GM19452 (cell line): Measurements from ENCODE around the gene SHMT2.

Experiments
- ATAC-seq: cut with Tn5 transposase; IDR thresholded peaks from one replicate; pipeline ENCODE4 v1.9.1; 2021; ENCODE audit not compliant: unreplicated experiment

Gene SHMT2

DNA sequence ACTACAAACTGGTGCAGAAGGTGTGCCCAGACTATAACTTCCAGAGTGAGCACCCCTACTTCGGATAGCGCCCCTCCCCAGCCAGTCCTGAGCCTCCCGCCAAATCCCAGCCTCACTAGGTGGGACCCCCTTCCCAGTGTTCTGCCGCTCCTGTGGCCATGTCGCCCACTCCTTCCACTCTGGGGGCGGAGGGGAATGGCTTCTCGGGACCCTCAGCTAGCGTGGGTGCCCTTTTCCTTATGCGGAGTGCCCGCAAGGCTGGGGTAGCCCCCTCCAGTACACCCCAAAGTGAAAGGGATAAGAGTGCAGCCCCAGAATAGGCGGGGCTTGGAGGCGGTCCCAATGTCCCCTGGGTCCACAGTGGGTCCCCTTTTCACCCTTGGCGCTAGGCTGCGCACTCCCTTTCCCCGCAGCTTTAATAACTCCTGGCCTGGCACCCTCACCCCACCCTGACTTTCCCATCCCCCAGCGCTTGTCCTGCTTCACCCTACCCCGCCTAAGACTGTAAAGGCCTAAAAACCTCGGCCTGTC is 3.8 kb upstream of the SHMT2 start:
- ATAC-seq: no peak

DNA sequence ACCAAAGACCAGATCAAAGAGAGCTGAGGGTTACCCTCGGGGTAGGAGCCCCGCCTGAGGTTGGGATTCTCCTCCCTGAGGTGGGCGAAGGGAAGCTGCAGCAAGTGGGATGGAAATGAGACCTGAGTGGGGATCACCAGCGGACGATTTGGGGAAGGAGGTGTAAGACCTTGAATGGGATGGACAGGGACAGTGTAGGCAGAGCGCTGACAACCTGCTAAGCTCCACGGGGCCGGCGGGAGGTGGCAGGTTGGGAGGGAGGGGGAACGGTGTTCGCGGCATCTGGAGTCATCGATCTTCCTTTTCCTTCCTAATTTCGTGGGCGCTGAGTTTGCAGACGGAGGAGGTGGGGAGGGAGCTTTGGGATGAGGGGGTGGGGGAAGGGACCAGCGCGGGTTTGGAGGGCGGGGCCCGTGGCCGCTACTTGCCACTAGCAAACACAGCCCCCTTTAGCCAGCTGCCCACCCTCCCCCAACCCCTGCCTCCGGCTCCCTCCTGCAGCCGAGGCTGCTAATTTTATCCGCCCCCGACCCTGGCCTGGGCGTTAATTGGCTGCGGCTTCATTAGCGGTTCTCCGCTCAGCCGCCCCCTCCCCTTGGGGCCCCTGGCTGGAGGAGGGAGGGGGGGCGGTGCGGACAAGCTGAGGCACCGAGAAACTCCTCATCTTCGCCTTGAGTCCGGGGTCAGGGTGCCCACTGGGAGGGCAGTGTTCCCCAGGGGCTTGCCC is 2.8 kb upstream of the SHMT2 start:
- ATAC-seq: no peak

DNA sequence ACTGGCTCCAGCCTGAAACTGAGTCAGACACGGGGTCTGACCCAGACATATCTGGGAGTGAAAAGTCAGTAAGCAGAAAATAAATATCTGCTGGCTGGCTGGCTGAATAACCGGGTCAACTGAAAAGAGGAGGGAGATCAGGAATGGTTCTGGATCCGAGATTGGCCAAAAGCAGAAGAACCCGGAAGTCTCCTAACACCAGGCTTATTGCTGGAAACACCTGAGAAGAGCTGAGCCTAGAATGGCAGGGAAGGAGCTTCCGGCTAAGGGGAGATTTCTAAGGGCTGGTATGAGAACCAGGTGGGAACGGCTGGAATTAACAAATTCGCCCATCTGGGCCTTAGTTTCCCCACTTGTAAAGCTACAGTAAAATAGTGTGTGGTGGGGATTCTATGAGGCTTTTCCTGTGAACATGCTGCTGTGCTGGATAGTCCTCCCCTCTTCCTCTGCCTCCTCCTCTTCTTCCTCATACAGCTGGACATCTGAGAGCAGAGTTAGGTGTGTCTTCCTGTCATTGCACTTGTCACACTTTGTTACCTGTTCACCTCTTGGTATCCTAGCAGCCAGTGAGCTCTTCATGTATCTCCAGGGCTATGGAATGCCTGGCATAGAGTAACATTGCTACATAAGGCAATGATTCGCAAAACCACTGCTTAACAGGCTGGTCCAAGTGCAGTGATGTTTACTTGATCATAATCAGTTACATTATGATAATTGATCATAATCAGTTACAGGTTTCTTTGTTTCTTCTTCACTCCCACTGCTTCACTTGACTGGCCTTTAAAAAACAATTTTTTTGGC is 2.0 kb upstream of the SHMT2 start:
- no peak for ATAC-seq

DNA sequence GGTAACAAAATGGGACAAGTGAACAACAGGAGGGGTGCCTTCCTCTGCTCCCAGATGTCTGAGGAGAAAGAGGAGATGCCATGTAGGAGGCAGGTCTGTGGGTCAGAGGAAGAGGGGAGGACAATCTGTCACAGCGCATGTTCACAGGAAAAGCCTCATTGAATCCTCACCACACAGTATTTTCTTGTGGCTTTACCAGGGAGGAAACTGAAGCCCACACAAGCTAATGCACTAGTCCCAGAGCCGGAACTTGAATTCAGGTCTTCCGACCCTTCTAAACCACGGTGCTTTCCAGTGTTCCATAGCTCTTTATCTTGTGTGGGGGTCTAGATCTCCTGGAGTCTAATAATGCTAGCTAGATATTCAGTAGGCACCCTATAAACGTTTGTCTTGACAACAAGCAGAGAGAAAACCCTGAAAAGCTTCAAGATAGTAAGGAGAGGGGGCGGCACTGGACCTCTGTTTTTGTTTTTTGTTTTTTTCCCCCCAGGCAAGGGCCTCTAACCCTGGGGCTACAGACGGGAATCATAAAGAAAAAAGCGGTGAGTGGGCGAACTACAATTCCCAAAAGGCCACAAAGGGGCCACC is 371 bp upstream of the SHMT2 start:
- peak; percentile 5 for ATAC-seq

DNA sequence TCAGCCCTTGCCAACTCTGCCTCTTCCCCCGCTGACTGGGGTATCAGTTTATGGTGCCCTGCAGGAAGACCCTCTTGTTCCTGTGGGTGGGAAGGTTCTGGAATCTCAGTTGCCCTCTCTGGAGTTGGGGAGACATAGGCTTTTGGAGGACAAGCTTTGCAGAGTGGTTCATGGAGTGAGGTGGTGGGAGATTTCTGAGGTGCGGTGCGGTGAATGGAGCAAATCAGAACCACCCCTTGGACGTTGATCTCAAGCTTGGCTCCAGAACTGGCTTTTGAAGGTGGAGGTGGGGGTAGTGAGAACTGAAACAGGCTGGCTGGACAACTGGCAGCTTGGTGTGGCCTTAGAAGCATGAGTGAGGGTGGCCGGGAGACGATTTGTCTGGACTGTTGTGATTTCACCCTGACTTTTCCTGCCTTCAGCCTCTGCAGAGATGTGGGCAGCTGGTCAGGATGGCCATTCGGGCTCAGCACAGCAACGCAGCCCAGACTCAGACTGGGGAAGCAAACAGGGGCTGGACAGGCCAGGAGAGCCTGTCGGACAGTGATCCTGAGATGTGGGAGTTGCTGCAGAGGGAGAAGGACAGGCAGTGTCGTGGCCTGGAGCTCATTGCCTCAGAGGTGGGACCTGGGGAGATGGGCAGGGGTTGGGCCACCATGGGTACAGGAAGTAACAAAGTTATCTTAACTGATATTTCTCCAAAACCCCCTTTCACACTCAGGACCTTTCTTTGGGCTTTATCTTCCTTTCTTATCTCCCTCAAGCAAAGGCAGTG is 1.1 kb downstream of the SHMT2 start:
- no peak for ATAC-seq

DNA sequence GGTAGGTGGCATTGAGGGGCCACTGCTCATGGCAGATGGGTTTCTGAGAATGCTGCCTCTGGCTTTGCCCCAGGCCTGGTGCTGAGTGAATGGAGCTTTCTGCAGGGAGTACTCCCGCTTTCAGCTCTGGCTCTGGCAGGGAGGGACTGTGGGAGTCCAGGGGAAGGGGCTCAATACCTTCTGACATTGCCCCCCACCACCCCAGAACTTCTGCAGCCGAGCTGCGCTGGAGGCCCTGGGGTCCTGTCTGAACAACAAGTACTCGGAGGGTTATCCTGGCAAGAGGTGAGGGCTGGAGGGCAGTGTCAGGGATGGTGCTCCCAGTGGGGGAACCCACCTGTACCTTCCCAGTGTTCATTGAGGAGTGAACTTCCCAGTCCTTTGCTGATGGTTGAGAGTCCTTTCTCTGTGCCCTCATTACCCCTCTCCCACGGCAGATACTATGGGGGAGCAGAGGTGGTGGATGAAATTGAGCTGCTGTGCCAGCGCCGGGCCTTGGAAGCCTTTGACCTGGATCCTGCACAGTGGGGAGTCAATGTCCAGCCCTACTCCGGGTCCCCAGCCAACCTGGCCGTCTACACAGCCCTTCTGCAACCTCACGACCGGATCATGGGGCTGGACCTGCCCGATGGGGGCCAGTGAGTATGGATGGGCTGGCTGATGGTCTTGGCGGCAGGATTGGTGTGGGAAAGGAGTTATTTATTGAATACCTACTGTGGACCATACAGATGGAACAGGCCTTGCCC is 1.9 kb downstream of the SHMT2 start:
- no peak for ATAC-seq

DNA sequence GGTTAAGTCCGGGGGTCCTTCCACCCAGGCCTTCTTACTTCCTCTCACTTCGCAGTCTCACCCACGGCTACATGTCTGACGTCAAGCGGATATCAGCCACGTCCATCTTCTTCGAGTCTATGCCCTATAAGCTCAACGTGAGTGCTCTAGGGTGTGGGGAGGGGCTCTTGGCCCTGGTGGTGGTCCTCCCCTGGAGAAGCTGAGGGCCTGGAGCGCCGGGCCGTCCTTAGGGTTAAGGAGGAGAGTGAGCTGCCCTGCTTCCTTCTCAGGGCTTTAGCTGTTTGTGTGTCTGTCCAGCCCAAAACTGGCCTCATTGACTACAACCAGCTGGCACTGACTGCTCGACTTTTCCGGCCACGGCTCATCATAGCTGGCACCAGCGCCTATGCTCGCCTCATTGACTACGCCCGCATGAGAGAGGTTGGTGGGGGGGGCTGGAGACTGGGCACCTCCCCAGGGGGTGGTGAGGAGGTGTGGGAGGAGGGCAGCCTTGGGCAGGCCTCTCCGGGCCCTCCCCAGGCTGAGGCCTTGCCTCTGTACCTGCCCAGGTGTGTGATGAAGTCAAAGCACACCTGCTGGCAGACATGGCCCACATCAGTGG is 2.7 kb downstream of the SHMT2 start:
- no peak for ATAC-seq

DNA sequence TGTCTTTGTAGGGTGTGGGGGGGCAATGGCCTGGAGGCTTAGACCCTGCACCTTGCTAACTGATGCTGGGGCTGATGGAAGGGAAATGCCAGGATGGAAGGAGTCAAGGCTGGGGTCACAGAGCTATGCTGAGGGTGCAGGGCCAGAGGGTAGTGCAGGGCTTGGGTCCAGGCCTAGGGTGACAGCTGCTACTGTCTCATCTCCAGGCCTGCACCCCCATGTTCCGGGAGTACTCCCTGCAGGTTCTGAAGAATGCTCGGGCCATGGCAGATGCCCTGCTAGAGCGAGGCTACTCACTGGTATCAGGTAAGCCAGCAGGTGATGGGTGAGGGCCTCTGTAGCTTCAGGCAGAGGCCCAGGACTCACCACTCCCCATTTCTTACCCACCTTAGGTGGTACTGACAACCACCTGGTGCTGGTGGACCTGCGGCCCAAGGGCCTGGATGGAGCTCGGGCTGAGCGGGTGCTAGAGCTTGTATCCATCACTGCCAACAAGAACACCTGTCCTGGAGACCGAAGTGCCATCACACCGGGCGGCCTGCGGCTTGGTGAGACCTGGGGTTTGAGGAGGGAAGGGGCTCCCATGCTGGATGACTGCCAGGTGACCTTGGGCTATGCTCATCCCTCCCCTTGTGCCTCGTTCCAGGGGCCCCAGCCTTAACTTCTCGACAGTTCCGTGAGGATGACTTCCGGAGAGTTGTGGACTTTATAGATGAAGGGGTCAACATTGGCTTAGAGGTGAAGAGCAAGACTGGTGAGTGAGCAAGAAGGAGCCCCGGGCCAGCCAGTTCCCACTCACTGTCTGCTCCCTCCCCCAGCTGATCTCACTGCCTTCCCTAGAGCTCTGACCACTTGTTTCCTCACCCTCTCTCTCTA is 4.1 kb downstream of the SHMT2 start:
- ATAC-seq: no peak

DNA sequence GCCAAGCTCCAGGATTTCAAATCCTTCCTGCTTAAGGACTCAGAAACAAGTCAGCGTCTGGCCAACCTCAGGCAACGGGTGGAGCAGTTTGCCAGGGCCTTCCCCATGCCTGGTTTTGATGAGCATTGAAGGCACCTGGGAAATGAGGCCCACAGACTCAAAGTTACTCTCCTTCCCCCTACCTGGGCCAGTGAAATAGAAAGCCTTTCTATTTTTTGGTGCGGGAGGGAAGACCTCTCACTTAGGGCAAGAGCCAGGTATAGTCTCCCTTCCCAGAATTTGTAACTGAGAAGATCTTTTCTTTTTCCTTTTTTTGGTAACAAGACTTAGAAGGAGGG is 4.7 kb downstream of the SHMT2 start:
- no peak for ATAC-seq

DNA sequence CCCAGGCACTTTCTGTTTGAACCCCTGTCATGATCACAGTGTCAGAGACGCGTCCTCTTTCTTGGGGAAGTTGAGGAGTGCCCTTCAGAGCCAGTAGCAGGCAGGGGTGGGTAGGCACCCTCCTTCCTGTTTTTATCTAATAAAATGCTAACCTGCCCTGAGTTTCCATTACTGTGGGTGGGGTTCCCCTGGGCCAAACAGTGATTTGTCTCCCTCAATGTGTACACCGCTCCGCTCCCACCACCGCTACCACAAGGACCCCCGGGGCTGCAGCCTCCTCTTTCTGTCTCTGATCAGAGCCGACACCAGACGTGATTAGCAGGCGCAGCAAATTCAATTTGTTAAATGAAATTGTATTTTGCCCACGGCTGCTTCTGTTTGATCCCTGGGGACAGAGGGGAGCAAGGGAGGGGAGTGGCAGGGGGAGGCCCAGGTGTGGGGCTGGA is 5.1 kb downstream of the SHMT2 start:
- ATAC-seq: no peak

DNA sequence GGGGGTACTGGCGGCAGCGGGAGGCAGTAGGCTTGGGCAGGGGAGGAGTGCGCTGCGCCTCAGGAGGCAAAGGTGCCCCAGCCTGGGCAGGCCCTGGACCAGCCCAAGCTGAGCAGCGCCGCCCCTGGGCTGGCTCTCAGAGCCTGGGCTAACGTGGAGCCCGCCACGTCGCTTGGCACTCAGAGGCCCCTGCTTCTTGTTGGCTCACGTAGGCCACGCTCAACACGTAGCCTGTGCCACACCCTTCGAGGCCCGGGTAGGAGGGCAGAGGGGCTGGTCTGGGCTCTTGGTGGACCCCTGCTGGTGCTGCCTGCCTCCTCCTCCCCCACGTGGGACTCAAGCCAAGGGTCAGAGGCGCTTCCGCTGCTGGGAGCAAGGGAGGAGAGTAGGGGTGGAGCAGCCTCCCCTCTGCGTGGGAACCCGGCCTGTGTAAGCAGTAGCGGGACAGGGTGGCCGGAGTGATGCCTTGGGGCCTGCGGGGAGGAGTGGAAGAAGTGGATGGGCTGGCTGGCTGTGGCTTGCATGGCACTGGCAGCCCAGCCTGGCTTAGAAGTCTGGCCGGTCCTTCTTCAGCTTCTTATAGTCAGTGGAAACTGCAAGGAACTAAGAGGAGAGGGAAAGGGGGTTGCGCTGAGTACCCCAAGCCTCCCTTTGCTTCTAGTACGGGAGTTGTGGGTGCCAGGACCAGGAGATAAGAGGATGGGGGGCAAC is 5.7 kb downstream of the SHMT2 start:
- ATAC-seq: no peak

DNA sequence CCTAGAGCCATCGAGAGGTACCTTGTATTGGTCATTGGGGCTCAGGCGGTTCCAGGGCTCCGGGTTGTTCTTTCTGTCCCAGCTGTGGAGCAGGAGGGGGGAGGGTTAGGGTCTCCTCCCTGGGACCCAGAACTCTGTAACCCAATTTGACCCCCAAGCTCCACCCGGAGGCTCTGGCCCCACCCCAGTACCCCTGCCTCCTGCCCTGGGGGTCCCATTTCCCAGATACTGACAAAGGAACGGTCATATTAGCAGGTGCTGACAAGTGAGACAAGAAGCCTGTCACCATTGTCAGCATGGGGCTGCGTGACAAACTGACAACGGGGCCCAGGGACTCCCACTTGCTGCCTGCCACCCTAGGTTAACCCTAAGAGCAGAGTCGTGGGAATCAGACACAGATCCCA is 6.2 kb downstream of the SHMT2 start:
- no peak for ATAC-seq

DNA sequence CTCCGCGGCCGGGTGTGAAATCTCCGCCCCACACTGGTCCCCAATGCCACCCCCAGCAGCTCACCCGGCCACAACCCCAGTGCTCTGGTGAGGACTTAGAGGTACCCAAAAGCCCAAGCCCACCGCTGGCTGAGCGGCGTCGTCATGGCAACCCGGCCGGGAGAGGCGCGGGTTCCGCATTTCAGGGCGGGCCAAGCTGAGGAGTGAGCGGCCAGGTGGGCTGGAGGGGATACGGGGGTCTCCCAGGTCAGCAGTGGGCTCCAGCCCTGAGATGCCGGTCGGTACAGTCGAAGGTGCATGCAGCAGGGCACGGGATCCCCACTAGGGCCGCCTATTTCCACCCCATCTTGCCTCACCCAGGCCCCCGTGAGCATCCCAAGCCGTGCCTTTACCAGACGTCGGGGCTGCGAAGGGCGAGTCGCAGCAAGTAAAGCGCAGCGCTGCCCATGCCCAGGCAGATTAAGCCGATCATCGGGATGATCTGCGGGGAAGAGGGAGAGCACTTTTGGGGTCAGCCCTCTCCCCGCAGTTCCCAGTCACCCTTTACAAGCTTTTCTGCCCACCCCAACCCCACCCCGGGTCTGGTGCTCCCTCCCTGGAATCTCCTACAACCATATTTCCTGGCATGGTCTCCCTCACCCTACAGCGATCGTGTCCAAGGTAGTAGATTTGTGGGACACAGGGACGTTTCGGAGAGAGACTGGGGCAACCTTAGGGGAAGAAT is 6.9 kb downstream of the SHMT2 start:
- no peak for ATAC-seq

DNA sequence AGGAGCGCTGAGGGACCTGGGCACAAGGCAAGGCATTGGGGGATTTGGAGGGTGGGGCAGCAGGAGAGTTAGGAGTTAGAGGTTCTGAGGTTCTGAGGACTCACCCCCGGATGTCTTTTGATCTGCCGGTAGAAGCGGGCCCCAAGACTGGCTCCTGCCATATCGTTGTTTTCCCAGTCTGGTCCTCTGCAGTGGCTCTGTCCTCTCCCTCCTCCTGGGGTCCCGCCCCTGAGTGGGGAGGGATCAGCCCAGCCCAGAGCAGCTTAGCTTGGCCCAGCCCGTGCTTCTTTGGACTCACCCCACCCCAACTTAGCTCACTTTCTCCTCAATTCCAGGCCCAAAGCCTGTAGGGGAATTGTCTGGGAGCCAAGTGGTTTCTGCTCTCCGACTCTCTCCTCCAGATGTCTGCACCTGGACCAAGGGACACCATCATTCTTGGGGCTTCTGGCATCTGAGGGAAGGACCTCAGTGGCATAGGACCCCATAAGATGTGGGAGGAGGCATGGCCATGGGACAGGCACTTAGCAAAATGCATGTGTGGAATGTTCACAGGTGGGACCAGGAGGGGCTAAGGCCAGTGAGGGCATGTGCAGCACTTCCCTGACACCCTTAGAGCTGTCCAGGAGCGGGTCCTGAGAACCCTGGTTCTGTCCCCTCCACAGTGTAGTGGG is 7.5 kb downstream of the SHMT2 start:
- no peak for ATAC-seq

DNA sequence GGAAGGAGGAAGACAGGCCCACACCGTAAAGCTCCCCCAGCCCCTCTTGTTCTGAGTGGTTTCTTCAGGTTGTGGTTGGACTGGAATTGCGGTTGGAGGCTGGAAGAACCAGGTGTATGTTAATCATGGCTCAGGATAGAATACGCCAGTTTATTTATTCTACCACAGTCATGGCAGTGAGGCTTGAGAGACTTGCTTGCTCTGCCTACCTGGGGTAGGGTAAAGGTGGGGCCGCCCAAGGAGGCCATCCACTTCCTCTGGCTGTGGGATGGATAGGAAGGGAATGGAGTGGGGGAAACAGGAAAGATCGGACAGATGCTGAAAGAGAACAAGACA is 8.1 kb downstream of the SHMT2 start:
- no peak for ATAC-seq

DNA sequence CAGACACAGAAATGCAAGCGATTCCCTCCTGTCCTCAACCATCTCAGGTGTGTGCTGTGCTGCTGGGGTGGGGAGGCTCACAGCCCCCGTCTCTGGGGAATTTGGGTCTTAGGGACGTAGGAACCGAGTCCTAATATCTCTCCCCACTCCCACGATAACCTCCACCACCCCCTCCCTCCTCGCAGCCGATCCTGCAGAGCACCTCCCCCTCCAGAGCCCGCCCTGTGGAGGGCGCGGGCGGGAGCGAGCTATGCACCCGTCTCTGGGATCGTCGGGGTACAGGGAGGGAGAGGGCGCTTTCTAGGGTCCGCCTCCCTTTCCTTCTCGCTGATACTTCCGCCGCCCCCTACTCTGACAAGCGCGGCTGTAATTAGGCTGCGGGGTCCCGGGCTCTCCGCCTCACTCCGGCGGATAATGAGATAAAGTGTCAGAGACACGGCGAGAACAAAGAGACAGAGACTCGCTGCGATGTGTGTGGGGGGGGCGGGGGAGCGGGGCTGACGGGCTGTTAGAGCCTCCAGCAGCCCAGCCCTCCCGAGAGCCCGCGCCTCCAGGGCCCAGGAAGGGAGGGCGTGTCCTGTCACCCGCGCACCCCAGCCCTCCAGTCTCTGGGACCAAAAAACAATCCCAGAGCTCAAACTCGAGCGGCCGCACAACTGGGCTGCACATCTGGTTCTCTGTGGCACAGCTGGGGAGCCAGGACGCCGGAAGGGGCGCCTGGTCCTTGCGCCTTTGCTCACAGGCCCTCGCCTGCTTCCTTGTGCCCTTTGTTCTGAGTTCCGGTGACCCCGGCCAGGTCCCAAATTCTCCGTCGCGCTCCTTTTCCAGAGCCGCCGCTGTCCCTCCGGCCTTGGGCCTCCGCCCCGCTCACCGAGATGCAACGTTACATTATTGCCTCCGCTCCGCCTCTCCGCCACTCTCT is 8.7 kb downstream of the SHMT2 start:
- ATAC-seq: no peak
